HAP-1 (cell line): ENCODE measurements around the gene ADSS2.

Experiments used
- DNase-seq, 2 experiments: peaks; one replicate each; pipeline ENCODE4 v3.0.0-alpha.2; 2016 to 2020; ENCODE audit warnings: low spot score in 2 of 2
- H3K27me3 ChIP-seq: fragments of 250-450 bp; sonication (Bioruptor Pico); 2 replicates; pipeline ENCODE4 v1.5.1; 2020; ENCODE audit warnings: low read depth, mild to moderate bottlenecking, moderate library complexity
- H3K36me3 ChIP-seq: fragments of 250-450 bp; sonication (Bioruptor Pico); replicated peaks from 2 replicates; pipeline ENCODE4 v1.5.1; 2020; ENCODE audit warnings: mild to moderate bottlenecking
- H3K4me1 ChIP-seq: fragments of 250-450 bp; sonication (Bioruptor Pico); 2 replicates; pipeline ENCODE4 v1.5.1; 2020; ENCODE audit warnings: mild to moderate bottlenecking
- H3K4me3 ChIP-seq: fragments of 250-450 bp; sonication (Bioruptor Pico); 2 replicates; pipeline ENCODE4 v1.5.1; 2020; ENCODE audit warnings: mild to moderate bottlenecking, moderate library complexity
- H3K9me3 ChIP-seq: fragments of 250-450 bp; sonication (Bioruptor Pico); 2 replicates; pipeline ENCODE4 v1.5.1; 2020; ENCODE audit warnings: mild to moderate bottlenecking, moderate library complexity
- in situ Hi-C: fragments of 300-500 bp; cut with MboI; formaldehyde crosslinking; loops from 3 replicates; pipeline ENCODE4 v1.14.3; 2020; ENCODE audit warnings: low sequenced_read_pairs, inconsistent platforms, mixed read lengths

ADSS2 gene

DNA sequence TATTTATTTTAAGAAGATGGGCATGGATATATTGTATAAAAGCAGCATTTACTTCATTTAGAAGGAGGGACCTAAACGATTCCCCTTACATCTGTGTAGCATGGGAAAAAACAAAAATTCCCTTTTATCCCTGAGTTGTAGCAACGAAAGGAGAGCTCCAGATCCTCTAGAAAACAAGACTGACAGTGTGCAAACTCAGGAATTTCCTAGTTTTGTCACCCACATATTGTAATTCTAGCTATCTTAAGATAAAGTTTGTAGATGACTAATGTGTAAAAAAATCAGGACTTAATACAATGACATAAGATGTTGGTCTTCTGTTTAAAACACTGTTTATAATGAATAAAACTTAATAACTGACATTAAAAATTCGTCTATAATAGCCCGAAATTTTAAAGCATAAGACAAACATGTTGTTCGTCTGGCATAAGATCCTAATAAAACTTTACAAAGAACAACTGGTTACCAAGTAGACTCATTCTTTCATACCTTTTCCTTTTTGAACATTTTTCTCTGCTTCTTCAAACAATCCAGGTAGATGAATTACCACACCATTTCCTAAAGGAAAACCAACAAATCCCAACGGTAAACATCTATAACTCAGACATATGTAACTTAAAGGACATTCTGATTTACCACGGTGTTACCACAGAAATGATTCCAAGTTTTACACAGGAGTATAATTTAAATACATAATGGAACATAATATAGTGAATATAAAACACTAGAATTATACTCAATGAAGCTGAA lies 15.2 kb downstream of the ADSS2 start:
- no peaks in the 10 kb centered on the region for H3K9me3 ChIP-seq
- no peak overlapping the region for H3K4me3 ChIP-seq
- DNase-seq: no peak
- in situ Hi-C loops: no loop called here
- no peaks in the 10 kb centered on the region for H3K27me3 ChIP-seq
- H3K4me1 ChIP-seq: no peaks in the 10 kb centered on the region
- peaks cover 32% of the 10 kb centered on the region for H3K36me3 ChIP-seq

DNA sequence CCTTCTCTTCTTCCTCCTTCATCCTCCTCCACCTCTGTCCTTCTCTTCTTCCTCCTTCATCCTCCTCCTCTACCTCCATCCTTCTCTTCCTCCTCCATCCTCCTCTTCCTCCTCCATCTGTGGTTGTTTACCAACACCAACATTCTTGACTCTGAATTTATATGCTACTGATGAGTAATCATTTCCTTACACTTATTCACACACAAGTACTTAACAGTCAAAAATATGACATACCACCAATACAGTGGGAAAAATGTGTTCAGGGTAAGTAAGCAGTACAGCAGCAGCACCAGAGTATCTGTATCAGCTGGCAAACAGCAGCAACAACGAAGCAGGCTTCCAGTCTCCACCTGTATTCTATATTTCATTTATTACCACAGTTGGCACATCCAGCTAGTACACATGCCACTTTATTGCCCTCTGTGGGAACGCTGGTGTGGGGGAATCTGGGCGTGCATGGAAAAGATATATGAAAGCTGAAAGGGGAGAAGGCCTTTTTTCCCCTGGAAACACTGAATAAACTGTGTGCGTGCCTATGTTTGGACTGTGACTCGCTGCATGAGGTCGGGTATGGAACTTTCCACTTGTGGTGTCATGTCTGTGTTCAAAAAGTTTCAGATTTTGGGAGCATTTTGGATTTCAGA lies 16.0 kb downstream of the ADSS2 start:
- Histone ChIP-seq H3K4me3 (no peak overlapping the region), H3K4me1 (peaks cover 1% of the 10 kb centered on the region), H3K36me3 (peaks cover 33% of the 10 kb centered on the region), H3K27me3 (no peaks in the 10 kb centered on the region), H3K9me3 (no peaks in the 10 kb centered on the region)
- DNase-seq: no peak
- in situ Hi-C loops: no loop called here

DNA sequence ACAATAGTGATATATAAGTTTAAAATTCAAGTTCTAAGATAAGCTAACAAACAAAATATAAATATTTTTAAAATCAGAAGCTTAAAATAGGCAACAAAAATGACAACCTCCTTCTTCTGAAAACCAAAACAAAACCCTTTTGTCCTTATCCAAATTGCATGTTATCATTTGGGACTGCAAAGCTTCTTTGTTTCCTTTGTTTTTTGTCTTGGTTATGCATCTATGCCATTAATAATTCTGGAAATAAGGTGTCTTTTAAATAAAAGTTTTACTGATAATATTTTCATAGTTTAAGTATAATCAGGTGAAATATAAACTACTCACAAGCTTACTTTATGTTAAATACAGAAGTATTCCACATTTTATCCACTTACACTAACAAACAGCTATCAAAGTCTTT lies 20.5 kb downstream of the ADSS2 start:
- Histone ChIP-seq H3K36me3 (peaks cover 34% of the 10 kb centered on the region), H3K27me3 (no peaks in the 10 kb centered on the region), H3K4me3 (no peak overlapping the region), H3K9me3 (no peaks in the 10 kb centered on the region), H3K4me1 (peaks cover 7% of the 10 kb centered on the region)
- DNase-seq: no peak
- in situ Hi-C loops: no loop called here

DNA sequence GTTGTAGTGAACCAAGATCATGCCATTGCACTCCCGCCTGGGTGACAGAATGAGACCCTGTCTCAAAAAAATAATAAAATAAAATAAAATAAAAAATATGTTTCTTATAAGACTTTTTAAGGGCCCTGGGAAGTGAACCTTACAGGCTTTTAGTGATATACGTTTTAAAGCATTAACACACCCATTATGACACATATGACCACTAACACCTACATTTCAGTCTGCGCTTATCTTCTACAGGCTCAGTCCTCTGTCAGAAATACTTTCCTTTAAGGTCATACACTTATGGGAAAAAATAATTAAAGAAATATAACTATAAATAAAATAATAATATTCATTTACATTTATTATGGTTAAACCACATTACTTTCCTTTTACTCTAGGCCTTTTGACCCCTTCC lies 21.9 kb downstream of the ADSS2 start:
- in situ Hi-C loops: no loop called here
- peaks cover 24% of the 10 kb centered on the region for H3K36me3 ChIP-seq
- no peak overlapping the region for H3K4me3 ChIP-seq
- no peak for DNase-seq
- no peaks in the 10 kb centered on the region for H3K9me3 ChIP-seq
- H3K27me3 ChIP-seq: no peaks in the 10 kb centered on the region
- H3K4me1 ChIP-seq: peaks cover 7% of the 10 kb centered on the region

DNA sequence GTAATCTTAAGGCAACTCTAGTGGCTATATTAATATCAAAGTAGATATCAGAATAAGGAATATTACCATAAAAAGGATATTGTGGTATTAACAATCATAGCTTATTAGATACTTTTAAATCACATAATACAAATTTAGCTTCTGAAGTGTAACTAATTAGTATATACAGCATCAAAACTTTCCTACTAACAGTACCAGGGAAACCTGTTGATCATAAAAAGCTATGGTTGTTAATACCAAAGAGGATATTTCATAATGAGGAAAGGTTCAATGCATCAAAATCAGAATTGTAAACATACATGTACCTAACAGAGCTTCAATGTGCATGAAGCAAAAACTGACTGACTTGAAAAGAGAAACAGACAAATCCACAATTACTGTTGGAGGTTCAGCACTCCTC lies 24.1 kb downstream of the ADSS2 start:
- Histone ChIP-seq H3K27me3 (no peaks in the 10 kb centered on the region), H3K4me1 (peaks cover 7% of the 10 kb centered on the region), H3K36me3 (peaks cover 32% of the 10 kb centered on the region), H3K4me3 (no peak overlapping the region), H3K9me3 (no peaks in the 10 kb centered on the region)
- in situ Hi-C loops: no loop called here
- DNase-seq: no peak

GRCh38 chr1:244424649-244425334 lies 26.9 kb downstream of the ADSS2 start:
- Histone ChIP-seq H3K36me3 (peaks cover 33% of the 10 kb centered on the region), H3K4me3 (no peak overlapping the region), H3K9me3 (no peaks in the 10 kb centered on the region), H3K4me1 (no peaks in the 10 kb centered on the region; the same call in 1 of the 2 replicates), H3K27me3 (no peaks in the 10 kb centered on the region)
- DNase-seq: no peak
- in situ Hi-C loops: no loop called here

GRCh38 chr1:244422174-244422573 lies 29.5 kb downstream of the ADSS2 start:
- H3K4me1 ChIP-seq: no peaks in the 10 kb centered on the region; the same call in 1 of the 2 replicates
- H3K4me3 ChIP-seq: no peak overlapping the region
- no peaks in the 10 kb centered on the region for H3K27me3 ChIP-seq
- in situ Hi-C loops: no loop called here
- DNase-seq: no peak
- H3K9me3 ChIP-seq: no peaks in the 10 kb centered on the region
- H3K36me3 ChIP-seq: peaks cover 49% of the 10 kb centered on the region

GRCh38 chr1:244419024-244419423 lies 32.7 kb downstream of the ADSS2 start:
- no peaks in the 10 kb centered on the region for H3K9me3 ChIP-seq
- no peaks in the 10 kb centered on the region; the same call in 1 of the 2 replicates for H3K4me1 ChIP-seq
- no peak overlapping the region for H3K4me3 ChIP-seq
- peaks cover 74% of the 10 kb centered on the region for H3K36me3 ChIP-seq
- no peaks in the 10 kb centered on the region for H3K27me3 ChIP-seq
- in situ Hi-C loops: no loop called here
- no peak for DNase-seq

DNA sequence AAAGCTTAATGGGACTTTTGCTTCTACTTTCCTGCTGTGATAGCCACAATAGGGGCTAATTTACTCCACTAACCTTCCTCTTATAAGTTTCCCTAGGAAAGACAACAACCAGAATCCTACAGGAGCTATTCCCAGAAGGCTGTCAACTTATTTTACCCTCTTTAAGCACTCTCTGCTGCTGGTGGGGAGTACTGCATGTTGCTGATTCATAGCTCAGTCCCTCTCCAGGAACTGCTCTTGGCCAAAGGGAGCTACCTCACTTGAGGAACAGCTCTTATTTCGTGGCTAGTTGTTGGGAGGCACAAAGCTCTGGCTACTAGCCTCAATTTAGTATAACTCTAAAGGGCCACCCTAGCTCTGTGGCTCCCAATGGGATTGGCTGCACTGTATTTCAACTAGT lies 37.2 kb downstream of the ADSS2 start:
- Histone ChIP-seq H3K4me1 (no peaks in the 10 kb centered on the region), H3K36me3 (peaks cover 73% of the 10 kb centered on the region), H3K27me3 (no peaks in the 10 kb centered on the region), H3K4me3 (no peak overlapping the region), H3K9me3 (no peaks in the 10 kb centered on the region)
- in situ Hi-C loops: no loop called here
- no peak for DNase-seq

- no peak for DNase-seq
- H3K4me3 ChIP-seq: no peak overlapping the region
- no peaks in the 10 kb centered on the region for H3K9me3 ChIP-seq
- in situ Hi-C loops: no loop called here
- H3K4me1 ChIP-seq: no peaks in the 10 kb centered on the region
- H3K36me3 ChIP-seq: peaks cover 73% of the 10 kb centered on the region
- no peaks in the 10 kb centered on the region for H3K27me3 ChIP-seq
Measured at GRCh38 chr1:244413736-244414135, 38.0 kb downstream of the ADSS2 start.

DNA sequence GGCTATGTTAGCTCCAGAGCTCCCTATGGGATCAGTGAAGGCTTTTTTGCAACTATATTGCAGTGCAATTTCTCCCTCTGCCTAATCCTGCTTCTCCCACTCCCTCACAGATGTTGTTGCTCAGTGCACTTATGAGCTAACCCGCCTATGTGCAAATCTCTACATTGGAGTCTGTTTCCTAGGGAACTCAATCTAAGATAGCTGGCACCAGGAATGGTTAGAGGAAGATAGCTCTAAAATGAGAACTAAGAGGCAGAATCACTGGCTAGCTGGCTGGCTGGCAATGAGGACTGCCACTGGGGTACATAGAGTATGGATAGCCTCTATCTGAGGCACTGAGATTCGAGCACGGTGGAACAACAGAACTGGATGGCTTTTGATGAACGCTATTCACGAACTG lies 39.5 kb downstream of the ADSS2 start:
- Histone ChIP-seq H3K9me3 (no peaks in the 10 kb centered on the region), H3K36me3 (peaks cover 59% of the 10 kb centered on the region), H3K4me3 (no peak overlapping the region), H3K4me1 (no peaks in the 10 kb centered on the region), H3K27me3 (no peaks in the 10 kb centered on the region)
- in situ Hi-C loops: no loop called here
- DNase-seq: no peak

GRCh38 chr1:244409701-244410100 lies 42.0 kb downstream of the ADSS2 start:
- Histone ChIP-seq H3K4me3 (no peak overlapping the region), H3K36me3 (peaks cover 40% of the 10 kb centered on the region)
- in situ Hi-C loops: no loop called here

GRCh38 chr1:244406337-244406736 lies 45.4 kb downstream of the ADSS2 start:
- DNase-seq: no peak
- in situ Hi-C loops: no loop called here
- H3K9me3 ChIP-seq: peaks cover 9% of the 10 kb centered on the region
- H3K36me3 ChIP-seq: peaks cover 29% of the 10 kb centered on the region
- no peaks in the 10 kb centered on the region for H3K4me1 ChIP-seq
- no peaks in the 10 kb centered on the region for H3K27me3 ChIP-seq
- no peak overlapping the region for H3K4me3 ChIP-seq

More at GRCh38 chr1:244409701-244410100, 42.0 kb downstream of the ADSS2 start:
- Histone ChIP-seq H3K4me1 (no peaks in the 10 kb centered on the region), H3K27me3 (no peaks in the 10 kb centered on the region), H3K9me3 (no peaks in the 10 kb centered on the region)
- no peak for DNase-seq

DNA sequence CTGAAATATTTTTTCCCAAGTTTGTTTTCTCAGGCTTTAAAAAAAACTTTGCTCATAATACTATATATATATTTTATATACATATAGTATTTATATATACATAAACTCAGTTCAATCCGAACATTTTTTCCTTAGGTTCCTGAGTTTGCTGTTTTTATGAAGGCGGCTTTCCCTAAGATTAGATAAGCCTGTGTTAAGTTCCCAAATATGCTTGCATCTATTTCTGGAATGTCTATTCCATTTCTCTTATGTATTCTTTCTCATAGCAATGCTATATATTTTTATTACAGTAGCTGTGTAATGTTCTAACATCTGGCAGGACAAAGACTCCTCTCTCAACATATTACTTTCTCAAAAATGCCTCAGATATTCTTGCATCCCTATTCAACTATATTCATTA lies 45.9 kb downstream of the ADSS2 start:
- Histone ChIP-seq H3K36me3 (peaks cover 26% of the 10 kb centered on the region), H3K4me1 (no peaks in the 10 kb centered on the region), H3K9me3 (peaks cover 13% of the 10 kb centered on the region), H3K4me3 (no peak overlapping the region), H3K27me3 (no peaks in the 10 kb centered on the region)
- in situ Hi-C loops: no loop called here
- no peak for DNase-seq
